ENCODE results near the gene SNAP29.

Gene SNAP29

DNA sequence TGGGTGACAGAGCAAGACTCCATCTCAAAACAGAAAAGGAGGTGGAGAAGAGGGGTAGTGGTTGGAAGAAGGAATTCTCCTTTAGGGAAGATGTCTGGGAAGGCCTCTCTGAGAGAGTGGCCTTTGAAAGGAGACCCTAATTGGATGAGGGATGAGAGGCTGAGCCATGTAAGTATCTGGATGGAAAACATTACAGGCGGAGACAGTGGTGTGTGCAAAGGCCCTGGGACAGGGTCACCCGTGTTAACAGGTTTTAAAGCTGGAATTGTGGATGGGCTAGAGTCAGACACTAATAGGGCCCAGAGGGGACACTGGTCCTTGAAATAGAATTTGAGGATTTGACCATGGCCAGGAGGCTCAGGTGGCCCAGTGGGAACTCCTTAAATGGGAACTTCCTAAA, 10.4 kb downstream of the SNAP29 start:
- no peaks in the 10 kb centered on the region for H4K20me1 ChIP-seq (ENCODE audit: insufficient read depth, low read length, poor library complexity, severe bottlenecking)
- no peaks in the 10 kb centered on the region for H3K9me3 ChIP-seq (ENCODE audit: insufficient read depth, low read depth, low read length)
- peaks cover 16% of the 10 kb centered on the region for H3K4me1 ChIP-seq (ENCODE audit: insufficient read depth, low read length, poor library complexity, severe bottlenecking)
- no peaks in the 10 kb centered on the region for H3K27me3 ChIP-seq (ENCODE audit: insufficient read depth, low read length, poor library complexity, severe bottlenecking)
- H3F3A ChIP-seq (ENCODE audit: low read depth): no peaks in the 10 kb centered on the region
- no peak overlapping the region for H3K4me2 ChIP-seq (ENCODE audit: low read depth, low read length, poor library complexity, severe bottlenecking)
- H3K36me3 ChIP-seq (ENCODE audit: insufficient read depth, low read length): no peaks in the 10 kb centered on the region
- H3K79me2 ChIP-seq (ENCODE audit: insufficient read depth, low read length): no peaks in the 10 kb centered on the region
- no peak overlapping the region for H3K4me3 ChIP-seq (ENCODE audit: low read length, poor library complexity, severe bottlenecking)
- H3K9me2 ChIP-seq (replicated peaks; ENCODE audit: low read depth, low read length): no peaks in the 10 kb centered on the region
- no peak for TF ChIP-seq EZH2phosphoT487 (IDR thresholded peaks at IDR 0.05; ENCODE audit: borderline replicate concordance)
- TF ChIP-seq, protein P1, sequence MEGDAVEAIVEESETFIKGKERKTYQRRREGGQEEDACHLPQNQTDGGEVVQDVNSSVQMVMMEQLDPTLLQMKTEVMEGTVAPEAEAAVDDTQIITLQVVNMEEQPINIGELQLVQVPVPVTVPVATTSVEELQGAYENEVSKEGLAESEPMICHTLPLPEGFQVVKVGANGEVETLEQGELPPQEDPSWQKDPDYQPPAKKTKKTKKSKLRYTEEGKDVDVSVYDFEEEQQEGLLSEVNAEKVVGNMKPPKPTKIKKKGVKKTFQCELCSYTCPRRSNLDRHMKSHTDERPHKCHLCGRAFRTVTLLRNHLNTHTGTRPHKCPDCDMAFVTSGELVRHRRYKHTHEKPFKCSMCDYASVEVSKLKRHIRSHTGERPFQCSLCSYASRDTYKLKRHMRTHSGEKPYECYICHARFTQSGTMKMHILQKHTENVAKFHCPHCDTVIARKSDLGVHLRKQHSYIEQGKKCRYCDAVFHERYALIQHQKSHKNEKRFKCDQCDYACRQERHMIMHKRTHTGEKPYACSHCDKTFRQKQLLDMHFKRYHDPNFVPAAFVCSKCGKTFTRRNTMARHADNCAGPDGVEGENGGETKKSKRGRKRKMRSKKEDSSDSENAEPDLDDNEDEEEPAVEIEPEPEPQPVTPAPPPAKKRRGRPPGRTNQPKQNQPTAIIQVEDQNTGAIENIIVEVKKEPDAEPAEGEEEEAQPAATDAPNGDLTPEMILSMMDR (conservative IDR thresholded peaks at IDR 0.05; ENCODE audit: low read length): no peak
- no peak overlapping the region for H3K9ac ChIP-seq (ENCODE audit: low read depth, low read length, poor library complexity, severe bottlenecking)
- H2AFZ ChIP-seq (ENCODE audit: low read length): no peak overlapping the region

DNA sequence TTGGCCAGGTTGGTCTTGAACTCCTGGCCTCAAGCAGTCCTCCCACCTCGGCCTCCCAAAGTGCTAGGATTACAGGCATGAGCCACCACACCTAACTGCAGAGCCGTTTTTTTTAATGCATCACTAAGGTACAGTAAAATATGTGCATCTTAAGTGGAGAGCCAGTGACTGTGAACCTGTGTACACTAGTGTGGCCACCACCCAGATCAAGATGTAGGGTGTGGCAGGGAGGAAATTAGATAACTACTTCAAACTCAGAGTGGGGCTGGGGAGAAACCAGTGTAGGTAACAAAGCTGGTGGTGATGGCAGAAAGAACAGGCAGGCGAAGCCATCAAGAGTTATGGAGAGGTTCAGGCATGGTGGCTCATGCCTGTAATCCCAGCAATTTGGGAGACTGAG, 14.4 kb downstream of the SNAP29 start:
- no peaks in the 10 kb centered on the region for H3K27me3 ChIP-seq (ENCODE audit: insufficient read depth, low read length, poor library complexity, severe bottlenecking)
- no peaks in the 10 kb centered on the region for H3K4me1 ChIP-seq (ENCODE audit: insufficient read depth, low read length, poor library complexity, severe bottlenecking)
- H3K36me3 ChIP-seq (ENCODE audit: insufficient read depth, low read length): no peaks in the 10 kb centered on the region
- no peak for TF ChIP-seq EZH2phosphoT487 (IDR thresholded peaks at IDR 0.05; ENCODE audit: borderline replicate concordance)
- TF ChIP-seq, protein P1 (conservative IDR thresholded peaks at IDR 0.05; ENCODE audit: low read length): no peak
- H3K79me2 ChIP-seq (ENCODE audit: insufficient read depth, low read length): no peaks in the 10 kb centered on the region
- H3K9ac ChIP-seq (ENCODE audit: low read depth, low read length, poor library complexity, severe bottlenecking): no peak overlapping the region
- no peak overlapping the region for H2AFZ ChIP-seq (ENCODE audit: low read length)
- H4K20me1 ChIP-seq (ENCODE audit: insufficient read depth, low read length, poor library complexity, severe bottlenecking): no peaks in the 10 kb centered on the region
- no peaks in the 10 kb centered on the region for H3K9me3 ChIP-seq (ENCODE audit: insufficient read depth, low read depth, low read length)
- no peak overlapping the region for H3K4me2 ChIP-seq (ENCODE audit: low read depth, low read length, poor library complexity, severe bottlenecking)
- H3F3A ChIP-seq (ENCODE audit: low read depth): no peaks in the 10 kb centered on the region
- no peak overlapping the region for H3K4me3 ChIP-seq (ENCODE audit: low read length, poor library complexity, severe bottlenecking)
- H3K9me2 ChIP-seq (replicated peaks; ENCODE audit: low read depth, low read length): no peaks in the 10 kb centered on the region

DNA sequence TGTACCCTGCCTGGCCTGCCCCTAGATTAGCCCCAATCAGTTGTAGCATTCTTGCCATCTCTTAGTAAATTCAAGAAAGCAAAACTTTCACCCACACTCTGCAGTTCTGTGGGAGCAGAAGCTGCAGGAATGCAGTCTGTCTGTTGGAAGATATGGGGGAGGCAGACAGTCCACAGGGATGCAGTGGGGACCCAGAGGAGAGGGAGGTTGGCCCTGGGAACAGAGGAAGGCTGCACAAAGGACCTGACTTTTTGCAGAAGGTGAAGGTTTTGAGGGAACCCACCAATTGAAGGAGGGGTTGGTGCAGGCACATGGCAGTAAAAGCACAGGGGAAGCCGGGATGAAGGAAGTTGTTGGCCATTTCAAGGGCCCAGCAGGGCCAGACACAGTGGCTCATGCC, 16.5 kb downstream of the SNAP29 start:
- H3K9me3 ChIP-seq (ENCODE audit: insufficient read depth, low read depth, low read length): no peaks in the 10 kb centered on the region
- no peaks in the 10 kb centered on the region for H3K4me1 ChIP-seq (ENCODE audit: insufficient read depth, low read length, poor library complexity, severe bottlenecking)
- H3K9me2 ChIP-seq (replicated peaks; ENCODE audit: low read depth, low read length): no peaks in the 10 kb centered on the region
- no peak overlapping the region for H3K9ac ChIP-seq (ENCODE audit: low read depth, low read length, poor library complexity, severe bottlenecking)
- no peak overlapping the region for H3K4me2 ChIP-seq (ENCODE audit: low read depth, low read length, poor library complexity, severe bottlenecking)
- no peaks in the 10 kb centered on the region for H3K36me3 ChIP-seq (ENCODE audit: insufficient read depth, low read length)
- H4K20me1 ChIP-seq (ENCODE audit: insufficient read depth, low read length, poor library complexity, severe bottlenecking): no peaks in the 10 kb centered on the region
- H3K27me3 ChIP-seq (ENCODE audit: insufficient read depth, low read length, poor library complexity, severe bottlenecking): no peaks in the 10 kb centered on the region
- H3F3A ChIP-seq (ENCODE audit: low read depth): no peaks in the 10 kb centered on the region
- TF ChIP-seq EZH2phosphoT487 (IDR thresholded peaks at IDR 0.05; ENCODE audit: borderline replicate concordance): no peak
- TF ChIP-seq, protein P1 (conservative IDR thresholded peaks at IDR 0.05; ENCODE audit: low read length): no peak
- no peak overlapping the region for H2AFZ ChIP-seq (ENCODE audit: low read length)
- H3K79me2 ChIP-seq (ENCODE audit: insufficient read depth, low read length): no peaks in the 10 kb centered on the region
- H3K4me3 ChIP-seq (ENCODE audit: low read length, poor library complexity, severe bottlenecking): no peak overlapping the region

Data from Loucy (cell line).